Stimulated activated CD8-positive, alpha-beta memory T cell treated with anti-CD3 and anti-CD28 coated beads, Interleukin-12 subunit alpha, Interleukin-12 subunit beta, amount 100 ng/mL, for 4 hours (primary cell): ENCODE results near the gene IL22.

Source experiments
- DNase-seq: peaks from one replicate; pipeline ENCODE4 v3.0.0-alpha.2; 2020; ENCODE audit warnings: low read depth

IL22 gene, protein sequence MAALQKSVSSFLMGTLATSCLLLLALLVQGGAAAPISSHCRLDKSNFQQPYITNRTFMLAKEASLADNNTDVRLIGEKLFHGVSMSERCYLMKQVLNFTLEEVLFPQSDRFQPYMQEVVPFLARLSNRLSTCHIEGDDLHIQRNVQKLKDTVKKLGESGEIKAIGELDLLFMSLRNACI

GRCh38 chr12:68253504-68253903 lies at the start of gene IL22:
IL22 (minus strand) TSS chr12:68253604; CDS start chr12:68253448, 156 bp downstream.
- no peak for DNase-seq

DNA sequence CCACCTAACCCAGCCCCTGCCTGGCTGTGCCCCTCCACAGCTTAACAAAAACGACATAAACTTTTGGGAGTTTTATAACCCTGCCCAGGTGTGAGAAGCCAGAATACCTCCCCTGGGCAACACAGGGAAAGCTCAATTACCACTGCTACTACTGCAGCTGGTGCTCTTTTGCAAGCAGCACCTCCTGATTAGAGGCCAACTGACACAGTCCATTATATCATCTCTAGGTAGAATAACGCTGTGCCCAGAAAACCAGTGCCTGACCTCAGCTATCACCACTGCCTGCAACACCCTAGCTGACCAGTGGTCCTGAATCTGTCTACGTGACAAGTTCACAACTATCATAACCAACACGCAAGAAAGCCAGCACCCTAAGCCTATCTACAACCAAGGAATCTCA lies 44.5 kb upstream of the IL22 start:
- DNase-seq, result no peak

DNA sequence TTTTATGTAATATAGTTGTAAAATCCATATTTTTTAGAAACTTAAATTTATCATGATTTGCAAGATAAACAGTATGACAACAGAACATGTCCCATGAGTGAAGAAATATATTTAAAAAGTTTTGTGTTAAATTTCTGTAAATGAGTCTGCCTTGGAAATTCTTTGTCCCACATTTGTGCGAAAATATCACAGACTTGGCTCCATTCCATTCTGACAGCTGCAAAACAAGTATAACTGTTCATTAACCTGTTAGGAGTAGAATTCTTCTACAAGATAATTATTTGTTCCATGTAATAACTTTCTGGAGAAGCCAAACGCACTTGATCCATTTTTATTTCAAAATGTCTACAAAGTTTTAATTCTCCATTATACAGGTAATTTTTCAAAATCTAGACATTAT lies 40.8 kb upstream of the IL22 start:
- no peak for DNase-seq

DNA sequence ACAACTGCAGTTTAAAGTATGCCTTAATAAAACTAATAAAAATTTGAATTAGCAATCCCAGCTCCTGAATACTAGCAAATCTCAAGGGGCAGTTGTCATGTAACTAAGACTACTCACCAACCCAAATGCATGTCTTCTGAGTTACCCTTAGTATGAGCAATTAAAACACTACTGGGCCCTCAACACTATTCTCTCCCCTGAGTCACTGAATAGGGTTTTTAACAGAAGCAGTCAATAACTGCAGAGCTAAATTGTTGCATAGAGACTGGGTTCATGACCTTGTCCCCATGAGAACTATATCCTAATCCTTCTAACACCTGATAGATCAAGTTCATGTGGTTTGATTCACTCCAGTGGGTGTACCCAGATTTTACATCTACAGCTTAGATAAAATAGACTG lies 39.9 kb upstream of the IL22 start:
- no peak for DNase-seq

DNA sequence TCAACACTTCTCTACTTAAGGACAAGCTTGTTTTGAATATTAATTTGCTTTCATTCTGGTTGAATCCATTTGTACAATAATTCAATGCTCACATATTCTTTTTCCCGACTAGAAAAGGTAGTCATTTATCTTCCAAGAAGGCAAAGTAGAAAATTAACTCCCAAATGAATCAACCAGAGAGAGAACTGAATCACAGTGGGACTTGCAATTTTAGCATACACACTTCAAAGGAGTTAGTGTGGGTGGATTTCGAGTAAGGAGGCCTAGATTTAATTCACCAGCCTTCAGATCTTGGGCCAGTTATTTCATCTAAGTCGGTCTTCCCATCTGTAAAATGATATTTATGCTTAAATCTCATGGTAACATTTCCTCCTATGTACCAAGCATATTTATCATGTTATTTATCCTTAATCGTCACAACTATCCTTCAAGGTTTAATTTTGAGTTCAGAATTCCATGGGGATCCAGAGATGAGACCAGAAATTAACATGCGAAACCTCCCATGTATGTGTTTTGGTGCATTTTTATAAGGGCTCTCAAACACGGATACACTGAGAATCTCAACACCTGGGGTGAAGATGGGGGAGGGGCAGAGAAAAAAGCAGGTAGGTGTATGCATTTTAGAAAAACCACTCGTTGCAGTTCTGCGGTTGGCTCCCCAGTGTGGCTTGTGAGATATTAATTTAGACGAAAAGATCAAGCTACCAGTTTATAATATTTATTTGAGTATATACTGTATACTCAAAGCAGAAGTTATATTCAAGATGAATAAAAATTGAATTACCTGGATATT lies 38.9 kb upstream of the IL22 start:
- DNase-seq, result no peak

- DNase-seq, result no peak
Measured at GRCh38 chr12:68291396-68292036, 38.1 kb upstream of the IL22 start.

DNA sequence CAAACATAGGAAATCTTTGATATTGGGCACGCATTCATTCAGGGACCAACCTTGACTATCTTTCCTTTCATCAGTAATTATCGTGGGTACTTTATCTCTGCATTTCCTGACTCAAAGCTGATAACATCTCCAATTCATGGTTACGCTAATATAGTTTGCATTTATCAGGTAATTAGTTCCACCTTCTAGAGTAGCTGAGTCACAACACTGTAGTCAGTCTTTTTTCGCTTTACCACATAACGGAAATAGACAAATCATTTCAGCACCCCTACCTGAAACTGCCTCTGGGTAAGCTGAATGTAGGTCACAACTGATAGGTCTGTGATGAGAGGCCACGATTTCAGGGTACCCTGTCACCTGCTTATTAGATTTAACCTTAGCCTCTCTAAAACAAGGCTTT lies 36.7 kb upstream of the IL22 start:
- no peak for DNase-seq

- no peak for DNase-seq
Measured at GRCh38 chr12:68287106-68287505, 33.7 kb upstream of the IL22 start.

DNA sequence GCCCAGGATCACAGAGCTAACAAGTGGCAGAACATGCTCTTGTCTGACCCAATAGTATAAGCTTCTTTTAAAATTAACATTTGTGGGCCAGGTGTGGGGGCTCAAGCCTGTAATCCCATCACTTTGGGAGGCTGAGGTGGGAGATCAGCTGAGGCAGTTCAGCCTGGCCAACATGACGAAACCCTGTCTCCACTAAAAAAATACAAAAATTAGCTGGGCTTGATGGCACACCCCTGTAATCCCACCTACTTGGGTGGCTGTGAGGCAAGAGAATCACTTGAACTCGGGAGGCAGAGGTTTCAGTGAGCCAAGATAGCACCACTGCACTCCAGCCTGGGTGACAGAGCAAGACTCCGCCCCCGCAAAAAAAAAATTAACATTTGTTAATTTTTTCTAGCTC lies 33.0 kb upstream of the IL22 start:
- DNase-seq, result no peak

GRCh38 chr12:68285541-68285940 lies 32.1 kb upstream of the IL22 start:
- DNase-seq, result no peak

DNA sequence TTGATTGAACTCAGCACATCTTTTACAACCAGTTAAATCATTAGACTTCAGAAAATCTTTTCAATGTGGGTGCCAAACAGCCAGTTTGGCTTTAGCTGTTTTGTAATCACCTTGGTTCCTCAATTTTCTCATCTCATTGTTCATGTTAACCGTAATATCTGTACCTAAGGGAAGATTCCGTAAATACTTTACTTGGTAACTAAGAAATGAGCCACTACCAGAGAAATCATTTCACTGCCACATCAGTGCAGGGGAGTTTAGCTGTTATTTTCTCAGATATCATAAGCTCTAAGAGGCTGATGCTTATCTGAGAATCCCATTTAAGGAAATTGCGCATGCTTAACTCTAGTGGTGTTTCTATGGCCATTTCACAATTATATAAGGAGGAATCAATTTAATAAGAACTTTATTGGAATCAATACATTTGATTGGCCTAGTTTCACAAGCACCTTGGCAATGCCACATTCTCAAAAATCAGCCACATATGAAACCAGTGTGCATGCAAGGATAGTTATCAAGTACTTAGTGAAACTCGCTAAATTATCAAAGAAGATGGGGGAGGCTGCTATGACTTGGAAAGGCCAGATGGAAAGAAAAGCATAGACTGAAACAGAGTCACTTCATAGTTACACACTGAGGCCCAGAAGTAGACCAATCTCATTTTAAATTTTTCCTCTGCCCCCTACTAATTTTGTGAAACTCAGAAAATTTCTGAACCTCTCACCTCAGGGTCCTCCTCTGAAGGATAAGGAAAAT lies 28.1 kb upstream of the IL22 start:
- no peak for DNase-seq

- no peak for DNase-seq
Measured at GRCh38 chr12:68280240-68280639, 26.8 kb upstream of the IL22 start.

DNA sequence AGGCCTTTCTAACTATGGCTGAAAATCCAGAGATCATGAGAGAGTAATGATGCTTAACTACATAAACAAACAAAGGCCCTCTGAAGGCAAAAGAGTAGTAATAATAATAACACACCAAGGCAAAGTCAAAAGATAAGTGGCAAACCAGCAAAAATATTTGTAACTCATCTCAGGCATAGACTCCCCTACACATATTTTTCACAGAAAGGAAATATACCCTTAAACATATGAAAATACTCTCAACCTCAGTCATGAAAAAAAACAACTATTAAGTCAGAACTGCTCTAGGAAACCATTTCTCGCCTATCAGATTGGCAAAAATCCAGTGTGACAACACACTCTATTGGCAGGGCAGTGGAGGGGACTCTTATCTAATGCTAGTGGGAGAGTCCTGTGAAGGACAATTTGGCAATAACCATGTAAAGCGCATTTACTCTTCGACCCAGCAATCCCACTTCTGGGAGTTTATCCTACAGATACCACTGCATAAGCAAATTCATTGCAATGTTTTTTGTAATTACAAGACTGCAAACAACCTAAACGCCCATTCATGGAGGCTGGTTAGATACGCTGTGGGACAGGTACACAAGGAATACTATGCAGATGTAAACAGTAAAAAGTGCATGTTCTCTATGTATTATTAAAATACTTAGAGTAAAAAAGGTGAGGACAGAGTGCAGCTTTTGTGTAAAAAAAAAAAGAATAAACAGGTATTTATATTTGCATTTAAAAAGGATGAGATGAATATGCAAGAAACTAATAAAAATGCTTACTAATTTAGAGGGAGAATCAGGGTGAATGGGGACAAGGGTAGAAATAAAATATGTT lies 26.0 kb upstream of the IL22 start:
- no peak for DNase-seq

- DNase-seq, result no peak
Measured at GRCh38 chr12:68276402-68276930, 23.1 kb upstream of the IL22 start.

DNA sequence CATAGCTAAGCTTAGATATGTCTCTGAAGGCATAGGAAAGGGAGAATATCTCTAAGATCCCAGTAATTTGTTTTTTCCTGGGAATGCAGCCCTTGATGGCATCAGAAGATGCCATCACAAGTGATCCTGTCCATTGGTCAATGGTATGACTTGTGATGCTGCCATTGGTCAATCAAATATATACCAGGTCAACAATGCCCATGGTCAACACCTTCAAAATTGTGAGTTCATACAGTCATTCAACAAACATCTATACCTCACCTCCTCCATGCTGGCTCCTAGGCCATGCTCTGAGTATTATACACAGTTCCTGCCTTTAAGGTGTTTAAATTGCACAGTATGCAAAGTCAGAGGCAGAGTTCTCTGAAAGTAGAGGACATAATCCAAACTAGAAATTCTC lies 19.3 kb upstream of the IL22 start:
- no peak for DNase-seq

- DNase-seq, result no peak
Measured at GRCh38 chr12:68271346-68271745, 17.9 kb upstream of the IL22 start.

GRCh38 chr12:68270358-68270757 lies 17.0 kb upstream of the IL22 start:
- no peak for DNase-seq

DNA sequence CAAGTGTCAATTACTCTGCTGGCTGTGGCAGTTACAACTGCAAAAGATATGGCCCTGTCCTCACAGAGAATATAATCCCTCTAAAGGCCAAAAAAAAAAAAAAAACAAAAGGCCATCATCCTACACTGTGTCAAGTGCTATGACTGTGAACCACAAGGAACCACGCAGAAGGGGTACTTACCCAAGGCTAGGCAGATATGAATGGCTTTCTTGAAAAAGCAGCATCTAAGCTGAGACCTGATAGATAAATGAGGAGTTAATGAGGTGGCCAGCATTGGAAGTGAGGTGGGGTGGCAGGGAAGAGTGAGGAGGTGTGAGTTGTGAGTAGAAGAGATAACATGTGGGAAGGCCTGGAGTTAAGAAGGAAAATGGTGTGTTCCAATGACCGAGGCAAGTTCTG lies 16.4 kb upstream of the IL22 start:
- no peak for DNase-seq

GRCh38 chr12:68268967-68269366 lies 15.6 kb upstream of the IL22 start:
- DNase-seq, result no peak

- DNase-seq, result no peak
Measured at GRCh38 chr12:68267892-68268396, 14.5 kb upstream of the IL22 start.

GRCh38 chr12:68264857-68265256 lies 11.5 kb upstream of the IL22 start:
- DNase-seq, result no peak
